Measurements from ENCODE around the gene ZNF358.

- TF ChIP-seq CTCF (IDR thresholded peaks at IDR 0.05) (no peak), POLR2A (IDR thresholded peaks at IDR 0.05) (no peak), POLR2AphosphoS5 (IDR thresholded peaks at IDR 0.05) (no peak)
These were observed 33.7 kb downstream of the ZNF358 start for GRCh38 chr19:7549429-7550148.

Measured in breast epithelium (tissue), 3 donors.